Activated CD4-positive, alpha-beta T cell treated with anti-CD3 and anti-CD28 coated beads, Interleukin-2, amount 50 U/mL, for 16 hours (primary cell): ENCODE results near the gene ADGRD1.

Source experiments
- DNase-seq: peaks from one replicate; pipeline ENCODE4 v3.0.0-alpha.2; 2020

Gene ADGRD1

DNA sequence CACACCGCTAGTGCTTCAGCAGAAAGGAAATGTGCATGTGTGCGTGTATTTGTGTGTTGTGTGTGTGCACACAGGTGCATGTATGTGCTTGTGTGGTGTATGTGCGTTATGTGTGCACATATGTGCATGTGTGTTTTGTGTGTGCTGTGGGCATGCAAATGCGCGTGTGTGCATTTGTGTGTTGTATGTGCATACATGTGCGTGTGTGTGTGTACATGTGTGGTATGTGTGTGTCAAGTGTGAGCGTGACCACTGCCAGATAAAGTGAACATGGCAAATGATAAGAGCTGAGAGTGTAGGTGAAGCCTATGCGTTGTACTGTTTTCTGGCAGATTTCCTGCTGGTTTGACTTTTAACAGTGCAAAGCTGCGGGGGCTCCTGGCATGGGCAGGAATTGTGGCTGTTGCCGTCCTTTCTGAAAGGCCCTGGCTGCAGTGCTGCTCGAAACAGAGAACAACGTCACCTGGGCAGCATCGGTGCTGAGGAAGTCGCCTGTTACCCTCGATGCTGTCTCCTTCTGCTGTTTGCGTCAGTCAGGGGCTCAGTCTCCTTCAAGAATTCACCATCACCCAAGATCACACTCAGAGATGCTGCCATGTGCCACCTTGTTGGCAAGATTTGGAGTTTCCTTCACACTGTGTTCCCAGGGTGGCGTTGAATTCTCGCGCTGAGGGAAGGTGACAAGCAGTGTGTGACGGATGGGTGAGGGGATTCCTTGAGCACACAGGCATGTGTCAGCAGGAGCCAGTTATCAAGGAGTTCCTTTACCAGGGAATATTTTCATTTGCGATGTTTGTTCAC is 56.1 kb downstream of the ADGRD1 start:
- no peak for DNase-seq

- no peak for DNase-seq
These were observed 56.9 kb downstream of the ADGRD1 start for GRCh38 chr12:131010396-131011131.

DNA sequence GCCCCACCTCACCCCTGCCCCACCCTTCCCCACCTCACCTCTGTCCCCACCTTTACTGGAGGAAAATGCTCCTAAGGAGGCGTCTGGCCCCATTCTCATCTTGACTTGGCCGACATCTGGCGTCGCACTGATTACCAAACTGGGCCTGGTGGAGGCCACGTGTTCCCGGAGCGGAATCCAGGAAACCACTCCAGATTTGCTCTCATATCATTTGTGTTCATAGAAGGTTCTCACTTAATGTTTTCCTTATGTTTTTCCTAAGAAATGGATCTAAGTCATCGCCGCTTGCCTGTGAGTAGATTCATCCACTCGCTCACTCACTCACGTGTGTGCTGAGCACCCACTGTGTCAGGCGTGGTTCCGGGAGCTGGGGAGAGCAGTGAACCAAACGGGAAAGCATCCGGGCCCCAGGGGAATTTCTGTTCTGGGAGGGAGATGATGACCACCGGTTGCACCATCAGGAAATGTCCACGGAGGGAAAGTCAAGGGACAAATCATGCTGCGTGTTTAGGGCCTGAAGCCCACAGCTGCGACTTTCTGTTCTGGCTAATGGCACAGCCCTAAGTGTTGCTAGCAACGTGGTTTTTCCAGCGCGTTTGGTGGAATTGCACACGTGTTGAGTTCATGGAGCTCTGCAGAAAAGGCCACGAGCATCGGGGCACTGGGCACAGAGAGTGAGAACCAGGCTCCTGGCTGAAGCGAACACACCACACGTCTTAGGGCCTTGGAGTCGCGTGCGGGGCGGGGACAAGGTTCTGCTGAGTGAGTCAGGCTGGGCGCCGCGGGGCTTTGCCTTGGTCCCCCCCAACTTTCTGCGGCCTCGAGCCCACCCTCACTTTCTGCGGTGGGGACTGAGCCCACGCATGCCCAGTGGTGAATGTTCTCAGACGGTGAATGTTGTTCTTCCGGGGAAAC is 57.7 kb downstream of the ADGRD1 start:
- DNase-seq, result no peak

DNA sequence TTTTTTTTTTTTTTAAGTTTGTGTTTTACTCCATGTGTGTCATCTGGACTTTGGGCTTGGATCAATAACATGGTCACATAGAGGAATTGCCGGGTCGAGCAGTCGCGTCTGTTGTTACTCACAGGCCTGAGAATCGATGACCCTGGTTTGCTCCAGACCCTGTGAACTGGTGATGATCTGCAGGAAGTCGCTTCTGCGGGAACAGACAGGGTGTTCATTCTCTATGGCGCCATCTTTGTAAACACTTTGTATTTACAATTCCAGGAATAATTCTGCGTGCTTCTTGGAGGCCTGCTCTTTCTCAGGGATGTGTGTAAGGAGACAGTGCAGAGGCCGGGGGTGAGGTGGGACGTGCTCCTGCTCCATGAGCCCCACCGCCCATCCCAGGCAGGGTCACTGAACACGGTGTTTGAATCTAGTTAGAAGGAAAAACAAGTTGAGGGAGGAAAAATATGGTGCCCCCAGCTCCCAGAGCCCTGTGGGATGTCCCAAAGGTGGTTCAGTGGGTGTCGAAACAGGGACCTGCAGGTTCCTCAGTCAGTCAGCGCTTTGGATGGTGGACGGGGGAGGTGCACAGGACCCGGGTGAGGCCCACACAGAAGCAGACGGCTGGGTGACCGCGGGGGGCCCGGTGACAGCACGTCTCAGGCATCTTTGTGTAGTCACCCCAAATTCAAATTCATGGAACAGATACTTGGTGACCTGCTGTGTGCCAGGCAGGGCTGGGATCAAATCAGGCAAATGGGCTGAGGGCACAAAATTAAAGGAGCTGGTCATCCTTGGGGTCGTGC is 58.8 kb downstream of the ADGRD1 start:
- DNase-seq, result no peak

DNA sequence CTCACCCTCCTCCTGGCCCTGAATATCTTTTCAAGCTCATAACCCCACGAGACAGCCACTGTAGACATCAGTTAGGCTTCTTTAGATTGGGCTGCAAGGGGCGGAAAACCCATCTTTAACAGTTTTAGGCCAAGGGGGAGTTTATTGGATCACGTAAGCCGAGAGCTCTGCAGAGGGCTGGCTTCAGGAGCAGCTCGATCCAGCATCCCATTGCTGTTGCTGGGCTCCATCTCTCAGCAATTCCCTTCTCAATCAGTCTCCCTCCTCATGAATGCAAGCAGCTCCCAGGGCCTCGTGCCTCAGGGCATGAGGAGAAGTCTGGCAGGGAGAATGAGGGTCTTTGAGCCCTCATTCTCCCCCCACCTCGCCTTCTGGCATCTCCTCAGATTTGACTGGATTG is 59.4 kb downstream of the ADGRD1 start:
- DNase-seq, result no peak

GRCh38 chr12:131014343-131014742 is 60.6 kb downstream of the ADGRD1 start:
- DNase-seq, result no peak

DNA sequence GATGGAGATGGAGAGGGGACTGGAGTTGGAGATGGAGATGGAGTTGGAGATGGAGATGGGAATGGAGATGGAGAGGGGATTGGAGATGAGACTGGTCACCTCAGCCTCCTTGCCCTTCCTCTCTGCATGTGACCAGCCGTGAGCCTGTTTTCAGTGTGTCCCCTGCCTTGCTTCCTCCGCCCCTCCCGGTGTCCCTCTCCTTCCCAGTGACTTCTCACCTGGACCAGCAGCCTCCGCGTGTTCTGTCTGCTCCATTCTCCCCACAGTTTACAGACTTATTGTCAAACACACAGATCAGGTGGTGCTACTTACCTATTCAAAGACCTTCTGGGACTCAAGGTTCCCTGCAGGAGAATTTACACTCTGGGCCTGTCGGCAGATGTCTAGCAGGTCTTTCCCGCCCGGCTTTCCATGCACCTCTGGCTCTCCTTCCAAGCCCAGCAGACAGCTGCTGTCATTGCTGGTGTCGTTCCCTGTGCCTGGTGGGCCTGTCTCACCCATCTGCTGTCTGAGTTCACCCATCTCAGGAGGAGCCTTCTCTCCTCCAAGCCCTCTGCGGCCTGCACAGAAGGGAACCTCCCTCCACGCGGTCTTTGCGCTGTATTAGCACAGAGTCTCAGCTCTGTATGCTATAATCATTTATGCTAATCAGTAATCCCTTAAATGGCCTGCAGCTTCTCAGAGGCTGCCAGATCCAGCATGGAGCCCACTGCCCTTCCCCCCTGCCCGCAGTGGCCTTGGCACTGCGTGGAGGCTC is 62.1 kb downstream of the ADGRD1 start:
- DNase-seq, result no peak

DNA sequence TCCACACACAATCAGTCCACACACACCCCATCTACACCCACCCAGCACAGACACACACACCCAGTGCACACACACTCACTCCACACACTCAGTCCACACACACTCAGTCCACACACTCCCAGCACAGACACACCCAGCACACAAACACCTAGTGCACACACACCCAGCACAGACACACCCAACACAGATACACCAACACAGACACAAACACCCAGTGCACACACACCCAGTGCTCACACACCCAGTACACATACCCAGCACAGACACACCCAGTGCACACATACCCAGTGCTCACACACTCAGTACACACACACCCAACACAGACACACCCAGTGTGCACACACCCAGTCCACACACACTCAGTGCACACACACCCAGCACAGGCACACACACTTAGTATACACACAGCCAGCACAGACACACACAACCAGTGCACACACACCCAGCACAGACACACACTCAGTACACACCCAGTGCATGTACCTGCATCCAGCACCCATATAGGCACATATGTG is 63.8 kb downstream of the ADGRD1 start:
- DNase-seq, result no peak

GRCh38 chr12:131018019-131018620 is 64.4 kb downstream of the ADGRD1 start:
- DNase-seq, result no peak

- no peak for DNase-seq
These were observed 65.2 kb downstream of the ADGRD1 start for GRCh38 chr12:131018808-131019397.

GRCh38 chr12:131020326-131021153 is 66.8 kb downstream of the ADGRD1 start:
- DNase-seq, result no peak

DNA sequence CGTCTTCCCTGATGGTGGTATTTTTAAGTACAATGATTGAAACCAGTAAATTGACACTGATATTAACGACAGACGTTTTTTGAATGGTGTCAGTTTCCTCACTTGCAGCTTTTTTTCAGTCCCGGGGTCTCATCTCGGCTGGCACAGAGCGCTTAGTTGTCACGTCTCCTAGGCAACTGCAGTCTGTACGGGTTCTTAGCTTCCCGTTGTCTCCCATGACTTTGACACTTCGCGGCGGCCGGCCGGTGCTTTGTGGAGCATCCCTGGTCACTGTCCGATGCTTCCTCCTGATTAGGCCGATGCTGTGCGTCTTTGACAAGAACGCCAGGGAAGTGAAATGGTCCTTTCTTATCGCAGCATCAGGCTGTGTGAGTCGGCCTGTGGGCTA is 67.4 kb downstream of the ADGRD1 start:
- no peak for DNase-seq

DNA sequence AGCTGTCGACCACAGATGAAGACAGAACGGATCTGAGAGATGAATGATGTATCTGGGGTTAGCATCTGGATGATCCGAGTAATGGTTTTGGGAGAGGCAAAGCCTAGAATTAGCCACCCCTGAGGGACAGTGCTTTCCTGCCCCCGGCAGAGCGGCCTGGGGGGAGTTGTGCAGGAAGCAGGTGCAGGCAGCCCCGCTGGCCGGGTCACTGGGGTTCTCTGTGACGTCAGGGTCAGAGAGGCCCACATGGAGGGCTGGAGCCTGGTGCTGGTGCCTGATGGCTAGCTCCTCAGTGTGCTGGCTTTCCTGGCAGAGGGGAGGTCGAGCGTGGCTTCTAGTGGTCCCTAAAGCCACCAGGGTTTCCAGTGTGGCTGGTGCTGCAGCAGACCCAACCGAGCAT is 70.3 kb downstream of the ADGRD1 start:
- DNase-seq, result no peak

DNA sequence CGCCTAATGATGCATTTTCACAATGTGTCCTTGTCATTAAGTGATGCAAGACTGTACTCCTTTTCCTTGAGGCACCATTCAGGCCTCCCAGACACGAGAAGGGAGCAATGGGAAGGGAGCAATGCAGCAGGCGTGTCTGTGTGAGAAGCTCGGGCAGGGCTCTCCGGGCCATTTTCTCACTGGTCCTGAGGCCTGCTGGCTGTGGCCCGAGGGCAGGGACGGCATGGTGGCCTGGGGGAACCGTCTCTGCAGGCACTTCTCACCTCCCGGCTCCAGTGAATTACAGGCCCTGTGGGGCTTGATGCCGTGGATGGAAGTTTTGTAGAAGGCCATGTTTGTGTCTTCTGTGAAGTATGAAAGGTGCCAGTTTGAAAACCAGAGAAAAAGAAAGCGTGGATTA is 71.0 kb downstream of the ADGRD1 start:
- no peak for DNase-seq

- DNase-seq, result no peak
These were observed 71.5 kb downstream of the ADGRD1 start for GRCh38 chr12:131025234-131025633.

GRCh38 chr12:131025939-131026702 is 72.4 kb downstream of the ADGRD1 start:
- no peak for DNase-seq

- DNase-seq, result no peak
These were observed 73.0 kb downstream of the ADGRD1 start for GRCh38 chr12:131026754-131027153.

DNA sequence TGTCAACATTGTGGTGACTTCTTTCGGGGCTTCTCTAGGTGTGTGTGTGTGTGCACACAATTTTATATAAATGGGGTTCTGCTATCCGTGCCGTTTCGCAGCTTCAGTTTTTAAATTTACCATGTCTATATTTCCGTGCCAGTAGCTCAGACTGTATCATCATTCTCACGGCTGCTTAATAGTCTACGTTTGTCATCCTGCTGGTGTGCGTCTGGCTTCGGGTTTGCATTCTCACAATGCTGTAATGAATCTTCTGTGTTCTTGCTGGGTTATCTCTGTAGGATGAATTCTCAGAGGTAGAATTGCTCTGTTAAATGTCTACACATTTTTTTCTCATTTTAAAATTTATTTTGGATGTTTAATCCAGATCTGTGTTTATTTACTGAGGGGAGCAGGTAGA is 73.6 kb downstream of the ADGRD1 start:
- no peak for DNase-seq
